ENCODE results near the gene FAM83G. TPM values are rescaled to one million over a fixed set of nuclear protein-coding genes. Genes with fewer than 3 reads are reported as not detected.

Gene FAM83G
- total RNA-seq, 1 donor from 2014 or later, result 8.2 TPM

DNA sequence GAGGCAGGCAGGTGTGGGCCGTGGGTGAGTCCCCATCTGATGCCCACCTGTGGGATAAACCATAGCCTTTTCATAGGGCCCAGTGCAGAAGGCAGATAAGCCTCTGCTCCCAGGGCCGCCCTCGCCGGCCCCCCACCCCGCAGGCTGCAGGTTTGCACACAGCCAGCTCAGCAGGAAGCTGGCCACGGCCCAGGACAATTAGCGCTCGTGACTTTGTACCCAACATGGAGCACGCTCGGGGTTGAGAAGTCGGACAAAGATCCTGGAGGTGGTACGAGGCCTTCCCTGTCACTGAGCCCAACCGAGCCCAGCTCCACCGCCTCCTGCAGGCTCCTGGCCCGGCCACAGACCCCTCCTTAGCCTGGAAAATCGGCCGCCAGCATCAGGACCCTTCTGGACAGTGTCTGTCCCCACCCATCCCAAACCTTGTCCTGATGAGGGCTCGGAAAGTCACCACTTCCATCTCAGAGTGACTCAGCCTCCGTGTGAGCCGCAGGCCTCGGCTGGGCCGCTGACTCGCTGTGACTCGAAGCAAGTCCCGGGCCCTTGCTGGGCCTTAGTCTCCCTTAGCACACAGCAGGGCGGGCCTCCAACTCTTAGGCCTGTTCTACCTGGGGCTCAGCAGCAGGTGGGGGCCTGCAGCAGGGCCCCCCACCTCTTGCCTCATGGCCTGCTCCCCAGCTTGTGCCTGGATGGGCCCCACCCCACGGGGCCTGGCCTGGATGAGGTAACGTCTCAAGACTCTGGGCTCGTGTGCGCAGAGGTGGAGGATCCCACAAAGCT lies 22.7 kb downstream of the FAM83G start:
- Mint-ChIP-seq H3K27ac (ENCODE audit: unreplicated experiment) (peak overlapping the region; percentile 79), H3K4me1 (ENCODE audit: low read depth) (peaks cover 13% of the 10 kb centered on the region), H3K4me3 (ENCODE audit: unreplicated experiment) (no peak overlapping the region), H3K27me3 (ENCODE audit: low read depth) (no peaks in the 10 kb centered on the region), H3K9me3 (ENCODE audit: low read depth) (no peaks in the 10 kb centered on the region), H3K36me3 (ENCODE audit: low read depth) (peaks cover 2% of the 10 kb centered on the region)
- DNase-seq (ENCODE audit: low spot score), result no peak
- TF ChIP-seq, protein P1, sequence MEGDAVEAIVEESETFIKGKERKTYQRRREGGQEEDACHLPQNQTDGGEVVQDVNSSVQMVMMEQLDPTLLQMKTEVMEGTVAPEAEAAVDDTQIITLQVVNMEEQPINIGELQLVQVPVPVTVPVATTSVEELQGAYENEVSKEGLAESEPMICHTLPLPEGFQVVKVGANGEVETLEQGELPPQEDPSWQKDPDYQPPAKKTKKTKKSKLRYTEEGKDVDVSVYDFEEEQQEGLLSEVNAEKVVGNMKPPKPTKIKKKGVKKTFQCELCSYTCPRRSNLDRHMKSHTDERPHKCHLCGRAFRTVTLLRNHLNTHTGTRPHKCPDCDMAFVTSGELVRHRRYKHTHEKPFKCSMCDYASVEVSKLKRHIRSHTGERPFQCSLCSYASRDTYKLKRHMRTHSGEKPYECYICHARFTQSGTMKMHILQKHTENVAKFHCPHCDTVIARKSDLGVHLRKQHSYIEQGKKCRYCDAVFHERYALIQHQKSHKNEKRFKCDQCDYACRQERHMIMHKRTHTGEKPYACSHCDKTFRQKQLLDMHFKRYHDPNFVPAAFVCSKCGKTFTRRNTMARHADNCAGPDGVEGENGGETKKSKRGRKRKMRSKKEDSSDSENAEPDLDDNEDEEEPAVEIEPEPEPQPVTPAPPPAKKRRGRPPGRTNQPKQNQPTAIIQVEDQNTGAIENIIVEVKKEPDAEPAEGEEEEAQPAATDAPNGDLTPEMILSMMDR (IDR thresholded peaks at IDR 0.05), result no peak

DNA sequence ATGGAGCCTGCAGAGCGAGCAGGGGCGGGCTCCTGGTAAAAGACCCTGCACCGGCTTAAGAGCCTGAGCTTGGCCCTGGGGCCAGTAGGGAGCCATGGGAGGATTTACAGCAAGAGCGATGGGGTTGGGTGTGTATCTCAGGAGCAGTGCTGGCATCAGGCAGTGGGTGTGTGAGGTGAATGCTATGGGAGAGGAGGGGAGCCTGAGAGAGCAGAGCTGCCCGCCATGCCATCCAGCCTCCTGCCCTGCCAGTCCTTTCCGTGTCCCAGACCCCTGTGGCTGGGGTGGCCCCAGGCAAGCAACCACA lies 23.3 kb downstream of the FAM83G start:
- no peaks in the 10 kb centered on the region for H3K27me3 Mint-ChIP-seq (ENCODE audit: low read depth)
- no peak overlapping the region for H3K4me3 Mint-ChIP-seq (ENCODE audit: unreplicated experiment)
- peaks cover 3% of the 10 kb centered on the region for H3K36me3 Mint-ChIP-seq (ENCODE audit: low read depth)
- H3K4me1 Mint-ChIP-seq (ENCODE audit: low read depth), result peaks cover 13% of the 10 kb centered on the region
- TF ChIP-seq, protein P1 (IDR thresholded peaks at IDR 0.05), result no peak
- DNase-seq (ENCODE audit: low spot score), result no peak
- H3K27ac Mint-ChIP-seq (ENCODE audit: unreplicated experiment), result no peak overlapping the region
- H3K9me3 Mint-ChIP-seq (ENCODE audit: low read depth), result no peaks in the 10 kb centered on the region

DNA sequence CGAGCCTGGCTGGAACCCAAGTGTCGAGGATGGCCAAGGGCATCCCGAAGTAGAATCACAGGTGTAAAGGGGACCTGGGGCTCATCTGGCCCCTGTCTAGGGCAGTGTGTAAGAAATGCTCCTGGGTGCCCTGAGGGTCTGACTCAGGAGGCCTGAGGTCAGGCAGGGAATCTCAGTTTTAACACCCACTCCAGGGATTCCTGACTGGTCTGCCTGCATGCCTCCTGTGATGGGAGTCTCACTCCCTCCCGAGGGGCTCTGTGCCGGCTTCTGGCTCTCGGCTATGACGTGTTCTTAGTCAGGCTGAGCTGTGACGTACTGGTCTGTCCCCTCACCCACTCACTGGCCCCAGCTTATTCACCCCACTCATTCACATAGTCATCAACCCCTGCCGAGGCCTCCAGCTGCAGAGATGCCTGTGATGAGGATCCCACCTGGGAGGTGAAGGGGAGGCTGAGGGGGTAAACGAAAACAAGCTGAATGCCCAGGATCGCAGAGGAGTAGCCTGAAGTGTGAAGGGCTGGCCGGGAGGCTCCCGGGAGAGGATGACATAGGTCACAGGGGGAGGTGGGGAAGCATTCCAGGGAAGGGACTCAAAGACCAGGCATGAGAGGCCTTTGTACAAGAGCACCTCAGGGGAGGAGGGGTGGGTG lies 23.8 kb downstream of the FAM83G start:
- H3K4me1 Mint-ChIP-seq (ENCODE audit: low read depth), result peaks cover 13% of the 10 kb centered on the region
- H3K36me3 Mint-ChIP-seq (ENCODE audit: low read depth), result peaks cover 3% of the 10 kb centered on the region
- no peaks in the 10 kb centered on the region for H3K9me3 Mint-ChIP-seq (ENCODE audit: low read depth)
- H3K27me3 Mint-ChIP-seq (ENCODE audit: low read depth), result no peaks in the 10 kb centered on the region
- H3K27ac Mint-ChIP-seq (ENCODE audit: unreplicated experiment), result no peak overlapping the region
- no peak for DNase-seq (ENCODE audit: low spot score)
- H3K4me3 Mint-ChIP-seq (ENCODE audit: unreplicated experiment), result no peak overlapping the region
- TF ChIP-seq, protein P1 (IDR thresholded peaks at IDR 0.05), result no peak

DNA sequence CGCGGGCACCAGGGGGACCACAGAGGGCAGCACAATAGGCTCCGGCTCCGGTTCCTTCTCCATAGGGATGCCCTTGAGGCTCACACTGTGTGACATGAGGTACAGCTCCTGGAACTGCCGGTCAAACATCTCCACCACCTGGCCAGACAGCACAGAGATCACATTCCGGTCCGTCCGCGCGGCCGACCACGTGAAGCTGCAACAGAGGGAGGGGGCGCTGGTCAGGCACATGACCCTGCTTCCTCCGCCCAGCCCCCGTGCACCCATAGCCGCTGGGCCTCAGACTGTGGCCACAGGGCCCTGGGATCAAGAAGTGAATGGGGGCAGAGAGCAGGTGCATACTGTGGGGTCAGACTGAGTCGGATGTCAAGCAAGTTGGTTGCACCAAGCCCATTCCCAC lies 25.9 kb downstream of the FAM83G start:
- TF ChIP-seq, protein P1 (IDR thresholded peaks at IDR 0.05), result no peak
- Mint-ChIP-seq H3K27me3 (ENCODE audit: low read depth) (no peaks in the 10 kb centered on the region), H3K9me3 (ENCODE audit: low read depth) (no peaks in the 10 kb centered on the region), H3K4me3 (ENCODE audit: unreplicated experiment) (no peak overlapping the region), H3K4me1 (ENCODE audit: low read depth) (peaks cover 13% of the 10 kb centered on the region), H3K36me3 (ENCODE audit: low read depth) (peaks cover 3% of the 10 kb centered on the region), H3K27ac (ENCODE audit: unreplicated experiment) (no peak overlapping the region)
- DNase-seq (ENCODE audit: low spot score), result no peak

DNA sequence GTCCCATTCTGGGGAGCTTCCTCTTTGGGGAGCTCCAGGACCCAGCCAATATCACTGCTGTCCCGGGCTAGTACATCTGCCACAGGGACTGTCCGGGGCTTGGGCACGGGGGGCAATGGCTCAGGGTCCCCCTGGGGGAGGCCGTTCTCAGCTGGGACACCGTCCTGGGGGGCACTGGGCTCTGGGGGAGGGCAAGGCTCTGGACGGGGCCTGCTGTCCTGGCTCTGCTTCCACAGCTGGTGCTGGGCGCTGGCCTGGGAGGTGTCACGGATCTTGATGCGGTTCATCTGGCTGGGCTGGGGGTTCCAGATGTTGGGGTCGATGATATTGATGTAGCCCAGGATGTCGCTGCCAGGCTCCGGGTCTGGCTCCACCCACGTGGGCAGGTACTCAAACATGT lies 26.5 kb downstream of the FAM83G start:
- H3K27me3 Mint-ChIP-seq (ENCODE audit: low read depth), result no peaks in the 10 kb centered on the region
- H3K4me1 Mint-ChIP-seq (ENCODE audit: low read depth), result peaks cover 13% of the 10 kb centered on the region
- peaks cover 3% of the 10 kb centered on the region for H3K36me3 Mint-ChIP-seq (ENCODE audit: low read depth)
- H3K4me3 Mint-ChIP-seq (ENCODE audit: unreplicated experiment), result no peak overlapping the region
- H3K9me3 Mint-ChIP-seq (ENCODE audit: low read depth), result no peaks in the 10 kb centered on the region
- no peak overlapping the region for H3K27ac Mint-ChIP-seq (ENCODE audit: unreplicated experiment)
- TF ChIP-seq, protein P1 (IDR thresholded peaks at IDR 0.05), result no peak
- no peak for DNase-seq (ENCODE audit: low spot score)

Data from chondrocyte (in vitro differentiated cells).